ENCODE measurements around the gene TMEM54. TPM values are rescaled to one million over a fixed set of nuclear protein-coding genes. Genes with fewer than 3 reads are reported as not detected.

Gene TMEM54
- total RNA-seq, 1 experiment from 2014 or later = 61.5 TPM

DNA sequence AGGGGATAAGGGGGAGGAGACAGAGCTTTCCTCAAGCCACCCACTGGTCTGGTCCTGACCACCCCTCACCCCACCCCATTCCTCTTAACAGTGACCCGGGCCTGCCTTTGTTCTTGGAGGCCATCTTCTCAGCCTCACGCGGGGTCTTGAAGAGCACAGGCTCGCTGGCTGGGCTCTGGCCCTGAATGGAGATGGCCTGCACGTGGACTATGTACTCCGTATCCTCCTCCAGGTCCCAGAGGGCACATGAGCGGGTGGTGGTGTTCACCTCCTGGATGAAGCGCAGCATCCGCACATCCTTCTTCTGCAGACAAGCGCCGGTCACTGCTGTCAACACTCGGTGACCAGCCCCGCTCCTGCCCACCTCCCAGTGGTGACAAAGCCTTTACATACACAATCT lies 33.1 kb downstream of the TMEM54 start:
- in situ Hi-C loops (cut with HindIII; ENCODE audit: low pct_unique_long_range_greater_than_20kb, low sequenced_read_pairs) (no loop called here), intact Hi-C loops (cut with micrococcal nuclease; ENCODE audit: unreplicated experiment) (no loop called here)

DNA sequence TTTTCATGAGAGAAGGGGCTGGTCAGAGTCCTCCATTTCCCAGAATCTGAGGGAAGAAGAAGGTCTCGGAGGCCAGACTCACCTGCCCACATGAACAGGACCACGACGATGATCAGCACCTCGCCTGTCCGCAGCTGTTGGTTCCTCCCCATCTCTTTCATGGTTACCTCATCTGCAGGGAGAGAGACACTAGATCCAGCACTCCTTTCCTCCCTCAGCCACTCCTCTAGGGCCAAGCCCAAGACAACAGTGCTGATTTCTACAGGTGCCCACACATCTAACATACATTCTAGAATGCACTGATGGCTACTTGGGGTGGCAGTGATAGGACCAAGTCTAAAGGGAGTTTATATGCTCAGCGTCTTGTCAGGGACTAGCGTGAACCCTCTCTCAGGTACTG lies 33.5 kb downstream of the TMEM54 start:
- BruUV-seq (replicated peaks) = no TSS peak
- CTCF ChIA-PET = no interaction called here
- DNase-seq (ENCODE audit: low read depth, low spot score) = no peak
- in situ Hi-C loops (cut with HindIII; ENCODE audit: low pct_unique_long_range_greater_than_20kb, low sequenced_read_pairs) (no loop called here), intact Hi-C loops (cut with micrococcal nuclease; ENCODE audit: unreplicated experiment) (no loop called here)
- no peak for ATAC-seq
- TF ChIP-seq TCF7L2 (IDR thresholded peaks at IDR 0.05; ENCODE audit: low read depth, low read length) (no peak), SIN3A (IDR thresholded peaks at IDR 0.05; ENCODE audit: borderline replicate concordance, insufficient read depth, low read depth, low read length) (no peak)
- TF ChIP-seq, protein P1, sequence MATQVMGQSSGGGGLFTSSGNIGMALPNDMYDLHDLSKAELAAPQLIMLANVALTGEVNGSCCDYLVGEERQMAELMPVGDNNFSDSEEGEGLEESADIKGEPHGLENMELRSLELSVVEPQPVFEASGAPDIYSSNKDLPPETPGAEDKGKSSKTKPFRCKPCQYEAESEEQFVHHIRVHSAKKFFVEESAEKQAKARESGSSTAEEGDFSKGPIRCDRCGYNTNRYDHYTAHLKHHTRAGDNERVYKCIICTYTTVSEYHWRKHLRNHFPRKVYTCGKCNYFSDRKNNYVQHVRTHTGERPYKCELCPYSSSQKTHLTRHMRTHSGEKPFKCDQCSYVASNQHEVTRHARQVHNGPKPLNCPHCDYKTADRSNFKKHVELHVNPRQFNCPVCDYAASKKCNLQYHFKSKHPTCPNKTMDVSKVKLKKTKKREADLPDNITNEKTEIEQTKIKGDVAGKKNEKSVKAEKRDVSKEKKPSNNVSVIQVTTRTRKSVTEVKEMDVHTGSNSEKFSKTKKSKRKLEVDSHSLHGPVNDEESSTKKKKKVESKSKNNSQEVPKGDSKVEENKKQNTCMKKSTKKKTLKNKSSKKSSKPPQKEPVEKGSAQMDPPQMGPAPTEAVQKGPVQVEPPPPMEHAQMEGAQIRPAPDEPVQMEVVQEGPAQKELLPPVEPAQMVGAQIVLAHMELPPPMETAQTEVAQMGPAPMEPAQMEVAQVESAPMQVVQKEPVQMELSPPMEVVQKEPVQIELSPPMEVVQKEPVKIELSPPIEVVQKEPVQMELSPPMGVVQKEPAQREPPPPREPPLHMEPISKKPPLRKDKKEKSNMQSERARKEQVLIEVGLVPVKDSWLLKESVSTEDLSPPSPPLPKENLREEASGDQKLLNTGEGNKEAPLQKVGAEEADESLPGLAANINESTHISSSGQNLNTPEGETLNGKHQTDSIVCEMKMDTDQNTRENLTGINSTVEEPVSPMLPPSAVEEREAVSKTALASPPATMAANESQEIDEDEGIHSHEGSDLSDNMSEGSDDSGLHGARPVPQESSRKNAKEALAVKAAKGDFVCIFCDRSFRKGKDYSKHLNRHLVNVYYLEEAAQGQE (IDR thresholded peaks at IDR 0.05; ENCODE audit: insufficient read depth in 1 of 2, low read depth in 2 of 2, low read length in 1 of 2) = no peak
- POLR2A ChIA-PET = no interaction called here
- H3K4me3 ChIP-seq (ENCODE audit: low read depth in 2 of 2, low read length in 2 of 2) = no peak overlapping the region
- H3K4me1 ChIP-seq (ENCODE audit: control insufficient read depth, insufficient read depth, low read length) = peaks cover 11% of the 10 kb centered on the region
- H3K36me3 ChIP-seq (ENCODE audit: control insufficient read depth, insufficient read depth, low read length) = peaks cover 2% of the 10 kb centered on the region; the same call in 1 of the 2 replicates
- H3K27ac ChIP-seq (ENCODE audit: low read length) = no peak overlapping the region
- H3K9me3 ChIP-seq (ENCODE audit: control insufficient read depth, insufficient read depth, low read depth, low read length) = no peaks in the 10 kb centered on the region
- no peaks in the 10 kb centered on the region for H3K27me3 ChIP-seq (ENCODE audit: control insufficient read depth, insufficient read depth, low read length)

More for the DNA sequence above, 33.1 kb downstream of the TMEM54 start:
- TF ChIP-seq SIN3A (IDR thresholded peaks at IDR 0.05; ENCODE audit: borderline replicate concordance, insufficient read depth, low read depth, low read length) (no peak), POLR2AphosphoS5 (IDR thresholded peaks at IDR 0.05; ENCODE audit: low read depth, low read length) (no peak)
- TF ChIP-seq, protein P1 (IDR thresholded peaks at IDR 0.05; ENCODE audit: insufficient read depth in 1 of 2, low read depth in 2 of 2, low read length in 1 of 2) = no peak
- TF ChIP-seq, protein P2, sequence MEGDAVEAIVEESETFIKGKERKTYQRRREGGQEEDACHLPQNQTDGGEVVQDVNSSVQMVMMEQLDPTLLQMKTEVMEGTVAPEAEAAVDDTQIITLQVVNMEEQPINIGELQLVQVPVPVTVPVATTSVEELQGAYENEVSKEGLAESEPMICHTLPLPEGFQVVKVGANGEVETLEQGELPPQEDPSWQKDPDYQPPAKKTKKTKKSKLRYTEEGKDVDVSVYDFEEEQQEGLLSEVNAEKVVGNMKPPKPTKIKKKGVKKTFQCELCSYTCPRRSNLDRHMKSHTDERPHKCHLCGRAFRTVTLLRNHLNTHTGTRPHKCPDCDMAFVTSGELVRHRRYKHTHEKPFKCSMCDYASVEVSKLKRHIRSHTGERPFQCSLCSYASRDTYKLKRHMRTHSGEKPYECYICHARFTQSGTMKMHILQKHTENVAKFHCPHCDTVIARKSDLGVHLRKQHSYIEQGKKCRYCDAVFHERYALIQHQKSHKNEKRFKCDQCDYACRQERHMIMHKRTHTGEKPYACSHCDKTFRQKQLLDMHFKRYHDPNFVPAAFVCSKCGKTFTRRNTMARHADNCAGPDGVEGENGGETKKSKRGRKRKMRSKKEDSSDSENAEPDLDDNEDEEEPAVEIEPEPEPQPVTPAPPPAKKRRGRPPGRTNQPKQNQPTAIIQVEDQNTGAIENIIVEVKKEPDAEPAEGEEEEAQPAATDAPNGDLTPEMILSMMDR (IDR thresholded peaks at IDR 0.05) = no peak
- H3K27me3 ChIP-seq (ENCODE audit: control insufficient read depth, insufficient read depth, low read length) = no peaks in the 10 kb centered on the region
- no peaks in the 10 kb centered on the region for H3K36me3 ChIP-seq (ENCODE audit: control insufficient read depth, insufficient read depth, low read length)
- ChIA-PET CTCF (no interaction called here), POLR2A (no interaction called here)
- no TSS peak for BruUV-seq (replicated peaks)
- H3K9me3 ChIP-seq (ENCODE audit: control insufficient read depth, insufficient read depth, low read depth, low read length) = no peaks in the 10 kb centered on the region
- DNase-seq (ENCODE audit: low read depth, low spot score) (no peak), ATAC-seq (no peak)
- no peak overlapping the region for H3K27ac ChIP-seq (ENCODE audit: low read length)
- peaks cover 11% of the 10 kb centered on the region for H3K4me1 ChIP-seq (ENCODE audit: control insufficient read depth, insufficient read depth, low read length)
- no peak overlapping the region for H3K4me3 ChIP-seq (ENCODE audit: low read depth in 2 of 2, low read length in 2 of 2)

All from Panc1 (cell line).